ENCODE measurements around the gene PRKAR1B. TPM values are rescaled to one million over a fixed set of nuclear protein-coding genes. Genes with fewer than 3 reads are reported as not detected.

The PRKAR1B gene
- total RNA-seq, 2 experiments from 2014 or later, result 22.5 to 41.6 TPM

DNA sequence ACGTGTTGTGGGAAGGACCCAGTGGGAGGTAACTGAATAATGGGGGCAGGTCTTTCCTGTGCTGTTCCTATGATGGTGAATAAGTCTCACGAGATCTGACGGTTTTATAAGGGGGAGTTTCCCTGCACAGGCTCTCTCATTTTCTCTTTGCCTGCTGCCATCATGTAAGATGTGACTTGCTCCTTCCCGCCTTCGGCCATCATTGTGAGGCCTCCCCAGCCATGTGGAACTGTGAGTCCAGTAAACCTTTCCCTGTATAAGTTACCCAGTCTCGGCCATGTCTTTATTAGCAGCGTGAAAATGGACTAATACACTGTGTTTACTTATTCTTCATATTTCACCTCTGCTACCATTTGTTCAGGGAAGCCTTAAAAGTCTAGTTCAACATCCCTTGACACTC lies 2.8 kb downstream of the PRKAR1B start:
- ChIA-PET CTCF (ENCODE audit: unreplicated experiment) (no interaction called here), POLR2A (interaction anchor here (0.7 kb wide), 1 partner anchor 1502 kb away, joined by 3 read pairs; no protein-coding TSS in a partner anchor)
- Histone ChIP-seq H3K79me2 (ENCODE audit: insufficient read depth, low read depth, low read length) (peaks cover 45% of the 10 kb centered on the region), H3K4me3 (ENCODE audit: low read depth, low read length, poor library complexity, severe bottlenecking) (no peak overlapping the region), H3K36me3 (ENCODE audit: insufficient read depth, low read length) (peaks cover 65% of the 10 kb centered on the region), H3K9me3 (ENCODE audit: low read length) (peaks cover 27% of the 10 kb centered on the region), H3K4me1 (ENCODE audit: insufficient read depth, low read length, poor library complexity, severe bottlenecking) (peaks cover 20% of the 10 kb centered on the region), H3K27ac (ENCODE audit: low read depth, low read length, poor library complexity, severe bottlenecking) (no peak overlapping the region), H4K20me1 (ENCODE audit: insufficient read depth, low read length) (no peaks in the 10 kb centered on the region), H2AFZ (ENCODE audit: low read length) (no peak overlapping the region), H3K9me2 (ENCODE audit: insufficient read depth, low read length) (no peaks in the 10 kb centered on the region), H3K4me2 (ENCODE audit: low read length) (no peak overlapping the region)
- DNase-seq (ENCODE audit: low spot score), result no peak
- BruUV-seq (replicated peaks), result no TSS peak
- no peak for TF ChIP-seq EZH2phosphoT487 (IDR thresholded peaks at IDR 0.05; ENCODE audit: borderline replicate concordance, low read depth, low read length)
- TF ChIP-seq, protein P1, sequence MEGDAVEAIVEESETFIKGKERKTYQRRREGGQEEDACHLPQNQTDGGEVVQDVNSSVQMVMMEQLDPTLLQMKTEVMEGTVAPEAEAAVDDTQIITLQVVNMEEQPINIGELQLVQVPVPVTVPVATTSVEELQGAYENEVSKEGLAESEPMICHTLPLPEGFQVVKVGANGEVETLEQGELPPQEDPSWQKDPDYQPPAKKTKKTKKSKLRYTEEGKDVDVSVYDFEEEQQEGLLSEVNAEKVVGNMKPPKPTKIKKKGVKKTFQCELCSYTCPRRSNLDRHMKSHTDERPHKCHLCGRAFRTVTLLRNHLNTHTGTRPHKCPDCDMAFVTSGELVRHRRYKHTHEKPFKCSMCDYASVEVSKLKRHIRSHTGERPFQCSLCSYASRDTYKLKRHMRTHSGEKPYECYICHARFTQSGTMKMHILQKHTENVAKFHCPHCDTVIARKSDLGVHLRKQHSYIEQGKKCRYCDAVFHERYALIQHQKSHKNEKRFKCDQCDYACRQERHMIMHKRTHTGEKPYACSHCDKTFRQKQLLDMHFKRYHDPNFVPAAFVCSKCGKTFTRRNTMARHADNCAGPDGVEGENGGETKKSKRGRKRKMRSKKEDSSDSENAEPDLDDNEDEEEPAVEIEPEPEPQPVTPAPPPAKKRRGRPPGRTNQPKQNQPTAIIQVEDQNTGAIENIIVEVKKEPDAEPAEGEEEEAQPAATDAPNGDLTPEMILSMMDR (conservative IDR thresholded peaks at IDR 0.05; ENCODE audit: low read length), result no peak
- intact Hi-C loops (cut with micrococcal nuclease; ENCODE audit: unreplicated experiment), result no loop called here

DNA sequence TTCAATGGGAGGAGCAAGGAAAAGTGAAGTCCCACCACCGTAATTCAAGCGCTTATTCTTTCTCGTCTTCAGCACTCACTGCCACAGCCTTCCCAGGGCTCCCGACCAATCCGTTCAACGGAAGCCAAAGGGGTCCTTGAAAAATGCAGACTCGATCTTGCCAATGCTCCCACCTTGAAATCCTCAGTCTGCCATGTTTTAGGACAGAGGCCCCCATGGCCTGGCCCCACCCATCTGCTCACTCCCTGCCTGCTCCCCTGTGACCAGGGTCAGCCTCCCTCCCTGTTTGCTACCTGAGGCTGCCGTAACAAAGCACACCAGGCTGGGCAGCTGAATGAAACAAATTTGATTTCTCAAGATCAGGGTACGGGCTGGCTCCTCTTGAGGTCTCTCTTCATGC lies 3.5 kb downstream of the PRKAR1B start:
- H3K9me3 ChIP-seq (ENCODE audit: low read length), result peaks cover 27% of the 10 kb centered on the region
- H3K27ac ChIP-seq (ENCODE audit: low read depth, low read length, poor library complexity, severe bottlenecking), result no peak overlapping the region
- H3K4me1 ChIP-seq (ENCODE audit: insufficient read depth, low read length, poor library complexity, severe bottlenecking), result peaks cover 19% of the 10 kb centered on the region
- H3K4me3 ChIP-seq (ENCODE audit: low read depth, low read length, poor library complexity, severe bottlenecking), result no peak overlapping the region
- TF ChIP-seq, protein P1 (conservative IDR thresholded peaks at IDR 0.05; ENCODE audit: low read length), result no peak
- TF ChIP-seq EZH2phosphoT487 (IDR thresholded peaks at IDR 0.05; ENCODE audit: borderline replicate concordance, low read depth, low read length), result no peak
- H2AFZ ChIP-seq (ENCODE audit: low read length), result no peak overlapping the region
- no peak for DNase-seq (ENCODE audit: low spot score)
- no peak overlapping the region for H3K4me2 ChIP-seq (ENCODE audit: low read length)
- intact Hi-C loops (cut with micrococcal nuclease; ENCODE audit: unreplicated experiment), result no loop called here
- peaks cover 60% of the 10 kb centered on the region for H3K36me3 ChIP-seq (ENCODE audit: insufficient read depth, low read length)
- no TSS peak for BruUV-seq (replicated peaks)
- ChIA-PET CTCF (ENCODE audit: unreplicated experiment) (no interaction called here), POLR2A (no interaction called here)
- peaks cover 42% of the 10 kb centered on the region for H3K79me2 ChIP-seq (ENCODE audit: insufficient read depth, low read depth, low read length)
- H3K9me2 ChIP-seq (ENCODE audit: insufficient read depth, low read length), result no peaks in the 10 kb centered on the region
- H4K20me1 ChIP-seq (ENCODE audit: insufficient read depth, low read length), result no peaks in the 10 kb centered on the region

DNA sequence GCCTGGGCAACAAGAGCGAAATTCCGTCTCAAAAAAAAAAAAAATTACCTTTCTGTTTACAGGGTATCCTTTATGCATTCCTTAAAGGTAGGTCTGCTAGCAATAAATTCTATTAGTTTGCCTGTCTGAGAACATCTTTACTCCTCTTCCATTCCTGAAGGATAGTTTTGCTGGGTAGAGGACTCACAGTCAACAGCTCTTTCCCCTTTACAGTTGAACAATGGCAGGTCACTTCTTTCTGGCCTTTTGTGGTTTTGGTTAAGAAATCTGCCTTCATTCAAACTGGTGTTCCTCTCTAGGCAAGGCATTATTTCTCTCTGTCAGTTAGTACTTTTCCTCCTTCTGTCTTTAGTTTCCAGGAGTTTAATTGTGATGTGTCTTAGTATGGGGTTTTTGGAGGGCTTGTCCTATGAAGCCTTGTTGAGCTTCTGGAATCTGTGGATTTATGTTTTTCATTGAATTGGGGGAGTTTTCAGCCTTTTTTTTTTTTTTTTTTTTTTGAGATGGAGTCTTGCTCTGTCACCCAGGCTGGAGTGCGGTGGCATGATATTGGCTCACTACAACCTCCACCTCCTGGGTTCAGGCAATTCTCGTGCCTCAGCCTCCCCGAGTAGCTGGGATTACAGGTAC lies 5.3 kb downstream of the PRKAR1B start:
- Histone ChIP-seq H3K9me2 (ENCODE audit: insufficient read depth, low read length) (no peaks in the 10 kb centered on the region), H3K9me3 (ENCODE audit: low read length) (peaks cover 27% of the 10 kb centered on the region), H3K4me1 (ENCODE audit: insufficient read depth, low read length, poor library complexity, severe bottlenecking) (peaks cover 10% of the 10 kb centered on the region), H3K4me3 (ENCODE audit: low read depth, low read length, poor library complexity, severe bottlenecking) (no peak overlapping the region), H3K36me3 (ENCODE audit: insufficient read depth, low read length) (peaks cover 55% of the 10 kb centered on the region), H3K79me2 (ENCODE audit: insufficient read depth, low read depth, low read length) (peaks cover 30% of the 10 kb centered on the region; the same call in 1 of the 2 replicates), H4K20me1 (ENCODE audit: insufficient read depth, low read length) (no peaks in the 10 kb centered on the region), H3K27ac (ENCODE audit: low read depth, low read length, poor library complexity, severe bottlenecking) (no peak overlapping the region), H3K4me2 (ENCODE audit: low read length) (no peak overlapping the region), H2AFZ (ENCODE audit: low read length) (no peak overlapping the region)
- ChIA-PET POLR2A (interaction anchor here (0.6 kb wide), 1 partner anchor 208 kb away, joined by 3 read pairs; no protein-coding TSS in a partner anchor), CTCF (ENCODE audit: unreplicated experiment) (no interaction called here)
- DNase-seq (ENCODE audit: low spot score), result no peak
- BruUV-seq (replicated peaks), result TSS peak; percentile 54
- TF ChIP-seq, protein P1 (conservative IDR thresholded peaks at IDR 0.05; ENCODE audit: low read length), result no peak
- TF ChIP-seq EZH2phosphoT487 (IDR thresholded peaks at IDR 0.05; ENCODE audit: borderline replicate concordance, low read depth, low read length), result no peak
- intact Hi-C loops (cut with micrococcal nuclease; ENCODE audit: unreplicated experiment), result no loop called here
